Dermis blood vessel endothelial cell (primary cell): ENCODE measurements around the gene NOL4L. TPM values are rescaled to one million over a fixed set of nuclear protein-coding genes. Genes with fewer than 3 reads are reported as not detected.

ENCODE experiments used
- DNase-seq: peaks from one replicate; pipeline ENCODE4 v3.0.0; 2010
- total RNA-seq: library from RNA; depleted of rRNA; stranded (reverse); fragments of >200 nt; gene quantifications from 2 replicates; pipeline ENCODE4 v1.2.3, GENCODE V29; 2014

Gene NOL4L
- 15.8 and 16.5 TPM in 2 replicates for total RNA-seq

- peak; percentile 11 for DNase-seq
Measured at GRCh38 chr20:32585011-32585585, at the start of gene NOL4L. Gene NOL4L, minus strand, starts transcription at chr20:32585333. Its CDS starts 443 bp downstream, at chr20:32584890.

- no peak for DNase-seq
Measured at GRCh38 chr20:32634041-32634805, 49.1 kb upstream of the NOL4L start.

GRCh38 chr20:32632461-32633354 lies 47.6 kb upstream of the NOL4L start:
- no peak for DNase-seq

- DNase-seq = no peak
Measured at GRCh38 chr20:32631933-32632460, 46.9 kb upstream of the NOL4L start.

- DNase-seq = no peak
Measured at GRCh38 chr20:32629813-32630212, 44.7 kb upstream of the NOL4L start.

GRCh38 chr20:32628960-32629530 lies 43.9 kb upstream of the NOL4L start:
- DNase-seq = no peak

GRCh38 chr20:32626859-32627636 lies 41.9 kb upstream of the NOL4L start:
- no peak for DNase-seq

- no peak for DNase-seq
Measured at GRCh38 chr20:32626407-32626806, 41.3 kb upstream of the NOL4L start.

- no peak for DNase-seq
Measured at GRCh38 chr20:32625996-32626395, 40.9 kb upstream of the NOL4L start.

- DNase-seq = no peak
Measured at GRCh38 chr20:32624687-32625345, 39.7 kb upstream of the NOL4L start.

- no peak for DNase-seq
Measured at GRCh38 chr20:32623667-32624157, 38.6 kb upstream of the NOL4L start.

- DNase-seq = no peak
Measured at GRCh38 chr20:32622585-32623468, 37.7 kb upstream of the NOL4L start.

- DNase-seq = no peak
Measured at GRCh38 chr20:32621891-32622584, 36.9 kb upstream of the NOL4L start.

GRCh38 chr20:32621071-32621890 lies 36.1 kb upstream of the NOL4L start:
- DNase-seq = peak; percentile 17

- DNase-seq = no peak
Measured at GRCh38 chr20:32619586-32619985, 34.5 kb upstream of the NOL4L start.

GRCh38 chr20:32614772-32615171 lies 29.6 kb upstream of the NOL4L start:
- no peak for DNase-seq

- DNase-seq = no peak
Measured at GRCh38 chr20:32614303-32614702, 29.2 kb upstream of the NOL4L start.
